HG02588 (cell line): ENCODE data around the gene ZNF391.
"Not testable (repeated sequence)": the region's sequence is repeated elsewhere in the genome, so short reads cannot be mapped to it uniquely, and the experiment has no call there.

Source experiments
- ATAC-seq: cut with Tn5 transposase; IDR thresholded peaks from one replicate; pipeline ENCODE4 v1.9.1; 2021; ENCODE audit warnings: mild to moderate bottlenecking, moderate library complexity; ENCODE audit not compliant: unreplicated experiment

ZNF391 gene

GRCh38 chr6:27422651-27423332, 34.2 kb downstream of the ZNF391 start:
- no peak for ATAC-seq

GRCh38 chr6:27424851-27425250, 36.3 kb downstream of the ZNF391 start:
- not testable (repeated sequence) for ATAC-seq

GRCh38 chr6:27426045-27426620, 37.6 kb downstream of the ZNF391 start:
- ATAC-seq: no peak

GRCh38 chr6:27428502-27428901, 39.9 kb downstream of the ZNF391 start:
- ATAC-seq: no peak

GRCh38 chr6:27428966-27429365, 40.4 kb downstream of the ZNF391 start:
- no peak for ATAC-seq

- no peak for ATAC-seq
These were observed 45.2 kb downstream of the ZNF391 start for GRCh38 chr6:27433714-27434113.

- no peak for ATAC-seq
These were observed 50.8 kb downstream of the ZNF391 start for GRCh38 chr6:27439371-27439770.

- no peak for ATAC-seq
These were observed 52.4 kb downstream of the ZNF391 start for GRCh38 chr6:27441001-27441400.

GRCh38 chr6:27442932-27443331, 54.4 kb downstream of the ZNF391 start:
- no peak for ATAC-seq

GRCh38 chr6:27448456-27448855, 59.9 kb downstream of the ZNF391 start:
- no peak for ATAC-seq

- ATAC-seq: no peak
These were observed 63.3 kb downstream of the ZNF391 start for GRCh38 chr6:27451660-27452390.

GRCh38 chr6:27452496-27452897, 63.9 kb downstream of the ZNF391 start:
- ATAC-seq: no peak
